Posterior vena cava (tissue), 2 donors: ENCODE data around the gene MRPL52. TPM values are rescaled to one million over a fixed set of nuclear protein-coding genes. Genes with fewer than 3 reads are reported as not detected.
A peak's percentile ranks its signal among the peaks of the same experiment; 100 is the strongest.
"Not testable (repeated sequence)": the region's sequence is repeated elsewhere in the genome, so short reads cannot be mapped to it uniquely, and the experiment has no call there.

ENCODE experiments used
- DNase-seq: peaks from one replicate; pipeline ENCODE4 v3.0.0-alpha.2; 2020; ENCODE audit warnings: low spot score
- intact Hi-C, 2 donors: fragments of 100-400 bp; cut with DNase I; formaldehyde crosslinking; loops; one replicate each; pipeline versions ENCODE4 v1.14.1 to v1.14.2; 2022 to 2023
- total RNA-seq, 2 donors: library from RNA; stranded (reverse); fragmentation: NEBNext Ultra II Directional; extraction: Animal tissue kit (Norgen Biotek cat#: 25700); gene quantifications; one replicate each; pipeline ENCODE4 v1.2.1, GENCODE V29; 2021
- donor health status: DM: yes; HTN: yes; CAD: no.
- donor health status: DM: yes; HTN: yes; CAD: no.

Gene MRPL52
- total RNA-seq, 2 donors from 2014 or later, result 58.5 to 58.9 TPM

DNA sequence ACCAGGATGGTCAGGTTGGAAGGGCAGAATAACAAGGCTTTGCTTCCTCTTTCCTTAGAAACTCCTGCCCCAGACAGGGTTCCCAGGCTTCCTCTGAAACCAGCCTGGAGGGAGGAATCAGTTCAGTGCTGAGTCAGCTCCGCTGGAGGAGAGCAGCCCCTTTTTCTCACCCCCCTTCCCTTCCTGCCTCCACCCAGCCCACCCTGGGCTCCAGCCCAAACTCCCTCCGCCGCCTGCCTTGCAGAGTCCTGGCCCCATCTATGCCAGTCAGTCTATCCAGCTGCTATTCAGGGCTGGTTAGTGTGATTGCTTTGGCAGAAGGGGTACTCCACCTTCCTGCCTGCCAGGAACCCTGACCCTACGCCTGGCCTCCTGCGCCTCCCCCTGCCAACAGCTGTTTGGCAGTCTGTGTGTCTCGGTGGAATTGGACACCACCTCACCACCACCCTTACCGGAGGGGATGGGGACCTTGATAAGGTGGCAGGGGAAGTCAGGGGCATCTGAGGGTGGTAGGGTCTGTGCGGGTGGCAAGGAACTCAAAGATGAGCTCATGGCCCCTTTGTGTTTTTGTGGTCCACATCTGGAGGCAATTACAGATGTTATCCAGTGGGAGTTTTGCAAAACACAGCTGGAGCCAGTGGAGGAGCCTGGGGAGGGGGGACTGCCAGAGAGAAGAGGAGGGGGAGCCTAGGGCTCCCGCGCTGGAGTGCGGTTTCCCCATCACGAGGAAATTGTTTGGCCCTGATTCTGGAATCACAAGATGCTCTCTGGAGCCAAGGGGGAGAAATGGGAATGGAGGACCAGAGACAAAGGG, 18.9 kb downstream of the MRPL52 start:
- intact Hi-C loops, result loop anchor here in 1 of 2 donors (10.0 kb wide), 1 partner anchor 284 kb away; no protein-coding TSS in a partner anchor

DNA sequence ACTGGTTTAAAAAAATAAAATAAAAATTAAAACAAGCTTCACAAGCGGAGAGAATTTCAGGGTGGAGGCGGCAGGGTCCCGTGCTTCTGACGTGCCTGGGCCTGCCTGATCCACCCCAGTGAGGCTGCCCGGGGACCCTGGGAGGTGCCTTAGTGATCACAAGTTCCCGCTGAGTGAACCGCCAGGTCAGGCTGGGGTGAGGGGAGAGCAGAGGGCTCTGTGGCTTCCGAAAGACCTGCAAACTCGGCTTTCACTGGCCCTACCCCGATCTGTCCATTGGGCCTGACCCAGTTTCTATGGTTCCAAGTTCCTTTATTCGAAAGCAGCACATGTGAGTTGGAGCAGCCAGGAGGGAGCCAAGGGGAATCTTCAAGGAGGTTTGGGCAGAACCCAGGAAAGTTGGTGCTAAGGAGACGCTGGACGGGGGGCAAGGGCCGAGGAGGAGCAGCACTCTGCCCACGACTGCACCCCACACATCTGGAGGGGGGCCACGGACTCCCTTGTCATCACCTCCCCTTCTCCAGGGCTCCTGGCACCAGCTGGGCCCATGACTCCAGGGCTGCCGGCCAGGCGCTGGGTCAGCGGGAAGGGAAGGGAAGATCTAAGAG, 19.6 kb downstream of the MRPL52 start:
- DNase-seq, result peak; percentile 91
- intact Hi-C loops, result loop anchor here in 1 of 2 donors (10.0 kb wide), 1 partner anchor 285 kb away; no protein-coding TSS in a partner anchor

More for the DNA sequence above, 18.9 kb downstream of the MRPL52 start:
- DNase-seq, result peak; percentile 92

- peak; percentile 97 for DNase-seq
- intact Hi-C loops, result loop anchor here in 1 of 2 donors (2.0 to 10.0 kb wide), 2 partner anchors 14 to 196 kb away; partner anchors contain the start of gene MMP14
Observed at GRCh38 chr14:22850944-22851764, 21.5 kb downstream of the MRPL52 start.

DNA sequence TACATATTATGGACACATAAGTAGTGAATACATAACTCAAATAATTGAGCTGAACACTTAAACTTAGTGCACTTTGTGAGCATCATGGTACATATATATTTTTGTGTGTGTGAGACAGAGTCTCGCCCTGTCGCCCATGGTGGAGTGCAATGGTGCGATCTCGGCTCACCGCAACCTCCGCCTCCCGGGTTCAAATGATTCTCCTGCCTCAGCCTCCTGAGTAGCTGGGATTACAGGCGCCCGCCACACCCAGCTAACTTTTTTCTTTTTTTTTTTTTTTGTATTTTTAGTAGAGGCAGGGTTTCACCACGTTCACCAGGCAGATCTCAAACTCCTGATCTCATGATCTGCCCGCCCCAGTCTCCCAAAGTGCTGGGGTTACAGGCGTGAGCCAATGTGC, 22.5 kb downstream of the MRPL52 start:
- DNase-seq, result peak; percentile 54
- intact Hi-C loops, result loop anchor here in 1 of 2 donors (2.0 to 10.0 kb wide), 3 partner anchors 29 to 295 kb away; no protein-coding TSS in a partner anchor

GRCh38 chr14:22852599-22852939, 22.9 kb downstream of the MRPL52 start:
- no peak for DNase-seq
- intact Hi-C loops, result loop anchor here in 1 of 2 donors (2.0 to 10.0 kb wide), 3 partner anchors 30 to 296 kb away; no protein-coding TSS in a partner anchor

- DNase-seq, result peak; percentile 96
- intact Hi-C loops, result loop anchor here in 1 of 2 donors (2.0 to 10.0 kb wide), 3 partner anchors 30 to 296 kb away; no protein-coding TSS in a partner anchor
Observed at GRCh38 chr14:22852940-22853767, 23.5 kb downstream of the MRPL52 start.

DNA sequence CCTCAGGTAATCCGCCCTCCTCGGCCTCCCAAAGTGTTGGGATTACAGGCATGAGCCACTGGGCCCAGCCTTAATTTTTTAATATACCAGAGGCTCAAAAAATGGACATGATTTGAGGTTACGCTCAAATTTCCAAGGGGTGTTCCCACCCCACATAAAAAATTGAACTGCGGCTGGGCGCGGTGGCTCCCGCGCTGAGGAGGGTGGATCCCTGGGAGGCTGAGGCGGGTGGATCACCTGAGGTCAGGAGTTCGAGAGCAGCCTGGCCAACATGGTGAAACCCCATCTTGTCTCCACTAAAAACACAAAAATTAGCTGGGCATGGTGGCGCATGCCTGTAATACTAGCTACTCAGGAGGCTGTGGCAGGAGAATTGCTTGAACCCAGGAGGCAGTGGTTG, 24.6 kb downstream of the MRPL52 start:
- DNase-seq, result peak; percentile 64
- intact Hi-C loops, result loop anchor here in 1 of 2 donors (10.0 kb wide), 1 partner anchor 199 kb away; no protein-coding TSS in a partner anchor

DNA sequence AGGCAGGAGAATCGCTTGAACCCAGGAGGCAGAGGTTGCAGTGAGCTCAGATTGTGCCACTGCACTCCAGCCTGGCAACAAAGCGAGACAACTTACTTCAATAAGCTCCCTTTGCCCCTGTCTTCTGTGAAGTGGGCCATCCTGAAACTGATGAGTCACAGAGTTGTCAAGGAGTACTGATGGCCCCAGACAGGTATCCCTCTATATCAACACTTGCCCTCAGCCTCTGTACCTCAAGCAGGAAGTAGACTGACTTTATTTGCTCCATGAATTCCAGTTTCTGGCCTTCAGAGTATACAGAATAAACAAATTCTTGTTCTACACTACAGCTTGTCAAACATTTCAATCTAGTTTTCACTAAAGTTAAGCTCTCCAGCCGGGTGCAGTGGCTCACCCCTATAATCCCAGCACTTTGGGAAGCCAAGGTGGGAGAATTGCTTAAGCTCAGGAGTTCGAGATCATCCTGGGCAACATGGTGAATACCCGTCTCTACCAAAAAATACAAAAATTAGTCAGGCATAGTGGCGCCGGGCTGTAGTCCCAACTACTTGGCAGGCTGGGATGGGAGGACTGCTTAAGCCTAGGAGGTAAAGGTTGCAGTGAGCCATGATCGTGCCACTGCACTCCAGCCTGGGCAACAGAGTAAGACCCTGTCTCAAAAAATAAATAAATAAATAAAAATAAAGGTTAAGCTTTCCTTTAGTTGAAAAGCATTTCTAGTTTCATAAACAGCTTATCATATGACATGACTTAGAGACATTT, 25.5 kb downstream of the MRPL52 start:
- DNase-seq, result peak; percentile 28
- intact Hi-C loops, result loop anchor here in 1 of 2 donors (10.0 kb wide), 1 partner anchor 200 kb away; no protein-coding TSS in a partner anchor

DNA sequence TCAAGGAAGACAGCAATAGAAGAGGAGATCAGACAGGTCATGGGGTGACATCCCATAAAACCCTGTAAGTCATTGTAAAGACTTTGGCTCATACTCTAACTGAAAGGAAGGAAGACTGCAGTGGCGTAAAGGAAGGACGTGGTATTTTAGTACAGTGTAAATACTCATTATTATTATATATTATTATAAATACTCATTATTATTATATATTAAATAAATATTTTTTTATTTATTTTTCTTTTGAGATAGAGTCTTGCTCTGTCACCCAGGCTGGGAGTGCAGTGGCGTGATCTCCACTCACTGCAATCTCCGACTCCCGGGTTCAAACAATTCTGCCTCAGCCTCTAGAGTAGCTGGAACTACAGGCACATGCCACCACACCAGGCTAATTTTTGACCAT, 26.7 kb downstream of the MRPL52 start:
- DNase-seq, result no peak
- intact Hi-C loops, result loop anchor here in 1 of 2 donors (10.0 kb wide), 1 partner anchor 202 kb away; no protein-coding TSS in a partner anchor

GRCh38 chr14:22860377-22860776, 30.7 kb downstream of the MRPL52 start:
- intact Hi-C loops, result not testable (repeated sequence)
- peak; percentile 11 for DNase-seq

- intact Hi-C loops, result no loop called here
- DNase-seq, result no peak
Observed at GRCh38 chr14:22861651-22862050, 32.0 kb downstream of the MRPL52 start.

DNA sequence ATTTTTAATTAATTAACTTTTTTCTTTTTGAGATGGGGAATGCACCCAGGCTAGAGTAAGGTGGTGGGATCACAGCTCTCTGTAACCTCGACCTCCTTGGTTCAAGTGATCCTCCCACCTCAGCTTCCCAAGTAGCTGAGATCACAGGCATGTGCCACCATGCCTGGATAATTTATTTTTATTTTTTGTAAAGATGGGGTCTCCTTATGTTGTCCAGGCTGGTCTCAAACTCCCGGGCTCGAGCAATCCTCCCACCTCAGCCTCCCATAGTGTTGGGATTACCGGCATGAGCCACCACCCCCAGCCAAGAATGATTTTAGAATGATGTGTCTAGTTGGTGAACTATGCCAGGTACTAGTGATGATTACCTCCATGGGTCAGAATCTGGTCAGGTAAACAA, 35.3 kb downstream of the MRPL52 start:
- intact Hi-C loops, result no loop called here
- DNase-seq, result peak; percentile 9

GRCh38 chr14:22865424-22866405, 36.0 kb downstream of the MRPL52 start:
- DNase-seq, result peak; percentile 61
- intact Hi-C loops, result no loop called here

GRCh38 chr14:22866874-22867273, 37.2 kb downstream of the MRPL52 start:
- intact Hi-C loops, result no loop called here
- DNase-seq, result no peak

DNA sequence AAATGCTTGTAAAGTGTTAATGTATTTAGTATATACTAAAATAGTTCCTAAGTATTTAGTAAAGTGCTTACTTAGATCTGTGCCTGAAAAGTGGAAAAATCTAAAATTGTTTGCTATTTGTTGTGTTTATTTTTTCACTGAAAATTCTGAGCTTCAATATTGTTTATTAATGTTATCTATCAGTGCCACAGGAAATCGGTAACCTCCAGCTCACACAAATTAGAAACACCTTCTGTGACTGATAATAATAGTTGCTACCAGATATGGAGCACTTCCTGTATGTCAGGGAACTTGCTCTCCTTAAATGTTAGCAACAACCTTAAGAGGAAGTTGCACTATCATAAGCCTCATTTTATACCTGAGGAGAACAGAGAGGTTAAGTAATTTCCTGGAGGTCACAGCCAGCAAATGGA, 41.1 kb downstream of the MRPL52 start:
- no peak for DNase-seq
- intact Hi-C loops, result loop anchor here in 1 of 2 donors (5.0 kb wide), 1 partner anchor 451 kb away; the partner anchor contains the start of gene PABPN1
